H1 (cell line): ENCODE measurements around the gene CREG2.

ENCODE experiments used
- BRCA1 ChIP-seq: IDR thresholded peaks from 2 replicates; pipeline ENCODE4 v1.6.1; 2012; ENCODE audit warnings: low read depth, low read length, improper control_type of control experiment
- CTCF ChIP-seq, 3 experiments: IDR thresholded peaks; 1 replicate in 2 of 3; 2 replicates in 1 of 3; pipeline versions ENCODE4 v1.5.1 to v1.6.1; 2011; ENCODE audit warnings: low read length in 3 of 3, mild to moderate bottlenecking in 3 of 3, inconsistent platforms in 2 of 3, low read depth in 1 of 3, moderate library complexity in 1 of 3; ENCODE audit not compliant: insufficient read depth in 1 of 3; ENCODE audit errors: control extremely low read depth in 1 of 3
- EP300 ChIP-seq, 2 experiments: IDR thresholded peaks; 1 replicate in 1 of 2; 2 replicates in 1 of 2; pipeline ENCODE4 v1.6.1; 2011 to 2012; ENCODE audit warnings: low read depth in 2 of 2, low read length in 2 of 2, mild to moderate bottlenecking in 2 of 2, borderline replicate concordance in 1 of 2, inconsistent platforms in 1 of 2, moderate library complexity in 1 of 2
- JUND ChIP-seq: IDR thresholded peaks from 2 replicates; pipeline ENCODE4 v1.6.1; 2011; ENCODE audit warnings: mild to moderate bottlenecking, improper control_type of control experiment, low read length
- PHF8 ChIP-seq: fragments of 200-600 bp; sonication (generic); conservative IDR thresholded peaks from 2 replicates; pipeline ENCODE4 v1.7.1; 2012; ENCODE audit warnings: low read depth, mild to moderate bottlenecking, inconsistent platforms, low read length, moderate library complexity
- POLR2A ChIP-seq, 2 experiments: IDR thresholded peaks; 1 replicate in 1 of 2; 2 replicates in 1 of 2; pipeline ENCODE4 v1.6.1; 2011; ENCODE audit warnings: low read depth in 2 of 2, low read length in 2 of 2, mild to moderate bottlenecking in 2 of 2; ENCODE audit errors: control extremely low read depth in 1 of 2
- POLR2AphosphoS5 ChIP-seq: IDR thresholded peaks from 2 replicates; pipeline ENCODE4 v1.6.1; 2011; ENCODE audit warnings: low read depth, low read length
- SP2 ChIP-seq: IDR thresholded peaks from 2 replicates; pipeline ENCODE4 v1.6.1; 2012; ENCODE audit warnings: mild to moderate bottlenecking, low read length, inconsistent platforms
- TCF12 ChIP-seq: IDR thresholded peaks from 2 replicates; pipeline ENCODE4 v1.6.1; 2011; ENCODE audit warnings: low read depth, mild to moderate bottlenecking, low read length
- TEAD4 ChIP-seq: IDR thresholded peaks from 2 replicates; pipeline ENCODE4 v1.6.1; 2012; ENCODE audit warnings: low read depth, low read length, inconsistent platforms, mixed read lengths
- YY1 ChIP-seq: IDR thresholded peaks from 2 replicates; pipeline ENCODE4 v1.6.1; 2011; ENCODE audit warnings: low read depth, mild to moderate bottlenecking, low read length

GRCh38 chr2:101426822-101427221, 39.5 kb upstream of the CREG2 start:
- TF ChIP-seq POLR2AphosphoS5, result no peak
- TF ChIP-seq CTCF (IDR thresholded peaks at IDR 0.05; ENCODE audit: control extremely low read depth in 1 of 3, insufficient read depth in 1 of 3, low read depth in 1 of 3, low read length in 3 of 3), result no peak
- TF ChIP-seq POLR2A (IDR thresholded peaks at IDR 0.05; ENCODE audit: control extremely low read depth in 1 of 2, low read depth in 2 of 2, low read length in 2 of 2), result no peak
- no peak for TF ChIP-seq SP2
- no peak for TF ChIP-seq BRCA1
- no peak for TF ChIP-seq TEAD4
- TF ChIP-seq PHF8, result no peak
- TF ChIP-seq JUND, result no peak
- no peak for TF ChIP-seq TCF12
- TF ChIP-seq YY1, result no peak
- no peak for TF ChIP-seq EP300 (IDR thresholded peaks at IDR 0.05; ENCODE audit: borderline replicate concordance in 1 of 2, low read depth in 2 of 2, low read length in 2 of 2)
